HEK293 (cell line): ENCODE measurements around the gene VMO1.

Experiments
- CTCF ChIA-PET: fragments of 350-600 bp; formaldehyde crosslinking; extraction: SDS; loops from one replicate; lab custom pipeline; 2021; ENCODE audit warnings: antibody characterized with exemption; lab: Yijun Ruan, JAX
- POLR2A ChIA-PET: fragments of 300-600 bp; formaldehyde crosslinking; extraction: SDS; loops from one replicate; lab custom pipeline; 2020; ENCODE audit warnings: antibody characterized with exemption, inconsistent platforms; lab: Yijun Ruan, JAX
- H3K27ac ChIP-seq: fragments of 200-500 bp; sonication (Bioruptor generic); 2 replicates; pipeline ENCODE4 v1.5.1; 2014; ENCODE audit warnings: low read depth, low read length, control low read depth, inconsistent platforms; ENCODE audit errors: extremely low read depth
- H3K36me3 ChIP-seq, 2 experiments: fragments of 200-500 bp in 1 of 2; sonication (Bioruptor generic) in 1 of 2; 1 replicate in 1 of 2; 2 replicates in 1 of 2; pipeline ENCODE4 v1.5.1; 2014 to 2017; ENCODE audit warnings: inconsistent platforms in 2 of 2, low read length in 2 of 2; ENCODE audit not compliant: control insufficient read depth in 2 of 2, insufficient read depth in 1 of 2
- H3K4me1 ChIP-seq: fragments of 200-500 bp; sonication (Bioruptor generic); 2 replicates; pipeline ENCODE4 v1.5.1; 2014; ENCODE audit warnings: mild to moderate bottlenecking, low read length, inconsistent platforms; ENCODE audit not compliant: control insufficient read depth, insufficient read depth
- H3K4me3 ChIP-seq: 2 replicates; pipeline ENCODE4 v1.5.1; 2011; ENCODE audit warnings: low read depth, mild to moderate bottlenecking, control low read depth, low read length, moderate library complexity
- H3K9me3 ChIP-seq: fragments of 200-500 bp; sonication (Bioruptor generic); 2 replicates; pipeline ENCODE4 v1.5.1; 2014; ENCODE audit warnings: low read depth, low read length, inconsistent platforms; ENCODE audit not compliant: control insufficient read depth, insufficient read depth
- EGR2 ChIP-seq: fragments of 450-650 bp; formaldehyde crosslinking; IDR thresholded peaks from 2 replicates; pipeline ENCODE4 v1.5.1; 2016; ENCODE audit warnings: low read depth, missing biosample characterization, missing genetic modification characterization
- FEZF1 ChIP-seq: fragments of 450-650 bp; formaldehyde crosslinking; IDR thresholded peaks from 2 replicates; pipeline ENCODE4 v1.5.1; 2016; ENCODE audit warnings: missing biosample characterization, missing genetic modification characterization
- GLIS1 ChIP-seq: fragments of 450-650 bp; formaldehyde crosslinking; IDR thresholded peaks from 2 replicates; pipeline ENCODE4 v1.5.1; 2016; ENCODE audit warnings: missing biosample characterization, missing genetic modification characterization
- RBAK ChIP-seq: fragments of 450-650 bp; formaldehyde crosslinking; IDR thresholded peaks from 2 replicates; pipeline ENCODE4 v1.5.1; 2016; ENCODE audit warnings: missing biosample characterization, missing genetic modification characterization
- REPIN1 ChIP-seq: fragments of 450-650 bp; formaldehyde crosslinking; IDR thresholded peaks from 2 replicates; pipeline ENCODE4 v1.5.1; 2017; ENCODE audit warnings: missing biosample characterization, missing genetic modification characterization, low read depth
- ZBTB17 ChIP-seq: fragments of 450-650 bp; formaldehyde crosslinking; IDR thresholded peaks from 2 replicates; pipeline ENCODE4 v1.5.1; 2016; ENCODE audit warnings: missing biosample characterization, missing genetic modification characterization
- ZBTB44 ChIP-seq: fragments of 450-650 bp; IDR thresholded peaks from 2 replicates; pipeline ENCODE4 v1.5.1; 2018; ENCODE audit warnings: missing biosample characterization, mild to moderate bottlenecking, missing genetic modification characterization
- ZEB2 ChIP-seq: fragments of 450-650 bp; formaldehyde crosslinking; IDR thresholded peaks from 2 replicates; pipeline ENCODE4 v1.5.1; 2016; ENCODE audit warnings: missing biosample characterization, missing genetic modification characterization
- ZNF174 ChIP-seq: fragments of 450-650 bp; formaldehyde crosslinking; IDR thresholded peaks from 2 replicates; pipeline ENCODE4 v1.5.0; 2017; ENCODE audit warnings: missing biosample characterization, mild to moderate bottlenecking, missing genetic modification characterization
- ZNF221 ChIP-seq: fragments of 450-650 bp; formaldehyde crosslinking; IDR thresholded peaks from 2 replicates; pipeline ENCODE4 v1.5.1; 2017; ENCODE audit warnings: missing biosample characterization, missing genetic modification characterization, borderline replicate concordance
- ZNF24 ChIP-seq: fragments of 450-650 bp; formaldehyde crosslinking; IDR thresholded peaks from 2 replicates; pipeline ENCODE4 v1.5.1; 2016; ENCODE audit warnings: missing biosample characterization, missing genetic modification characterization
- ZNF302 ChIP-seq: fragments of 450-650 bp; formaldehyde crosslinking; IDR thresholded peaks from 2 replicates; pipeline ENCODE4 v1.5.1; 2016; ENCODE audit warnings: missing biosample characterization, missing genetic modification characterization, low read depth
- ZNF404 ChIP-seq: fragments of 450-650 bp; formaldehyde crosslinking; IDR thresholded peaks from 2 replicates; pipeline ENCODE4 v1.5.1; 2017; ENCODE audit warnings: missing biosample characterization, missing genetic modification characterization
- ZNF416 ChIP-seq: fragments of 450-650 bp; formaldehyde crosslinking; IDR thresholded peaks from 2 replicates; pipeline ENCODE4 v1.5.1; 2016; ENCODE audit warnings: missing biosample characterization, missing genetic modification characterization
- ZNF704 ChIP-seq: fragments of 450-650 bp; formaldehyde crosslinking; IDR thresholded peaks from 2 replicates; pipeline ENCODE4 v1.5.1; 2016; ENCODE audit warnings: missing biosample characterization, missing genetic modification characterization
- ZNF768 ChIP-seq: fragments of 450-650 bp; formaldehyde crosslinking; IDR thresholded peaks from 2 replicates; pipeline ENCODE4 v1.5.1; 2018; ENCODE audit warnings: missing biosample characterization, mild to moderate bottlenecking, missing genetic modification characterization
- ZNF776 ChIP-seq: fragments of 450-650 bp; formaldehyde crosslinking; IDR thresholded peaks from 2 replicates; pipeline ENCODE4 v1.5.0; 2017; ENCODE audit warnings: missing biosample characterization, missing genetic modification characterization, borderline replicate concordance
- TF ChIP-seq, protein P1 (sequence below): fragments of 450-650 bp; formaldehyde crosslinking; IDR thresholded peaks from 2 replicates; pipeline ENCODE4 v1.5.1; 2016; ENCODE audit warnings: missing biosample characterization, missing genetic modification characterization, low read depth
- TF ChIP-seq, protein P2 (sequence below): fragments of 450-650 bp; formaldehyde crosslinking; IDR thresholded peaks from 2 replicates; pipeline ENCODE4 v1.5.1; 2017; ENCODE audit warnings: missing biosample characterization, mild to moderate bottlenecking, missing genetic modification characterization, moderate library complexity

Gene VMO1

DNA sequence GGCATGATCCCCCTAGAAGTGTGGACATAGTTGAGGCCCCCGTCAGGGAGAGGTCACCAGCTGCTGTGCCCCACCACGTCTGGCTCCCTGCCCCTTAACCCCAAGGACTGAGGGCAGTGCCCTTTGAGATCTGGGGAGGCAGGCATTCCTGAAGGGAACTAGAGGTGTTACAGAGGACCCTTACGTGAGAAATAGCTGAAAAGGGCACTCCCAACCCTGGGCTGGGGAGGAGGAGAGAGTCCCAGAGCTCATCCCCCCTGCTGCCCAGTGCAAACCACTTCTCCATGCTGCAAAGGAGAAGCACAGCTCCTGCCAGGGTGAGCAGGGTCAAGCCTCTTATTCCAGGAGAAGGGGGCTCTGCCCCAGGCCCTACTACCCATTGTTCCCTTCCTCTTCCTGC, 36.7 kb upstream of the VMO1 start:
- Histone ChIP-seq H3K9me3 (no peaks in the 10 kb centered on the region), H3K36me3 (peaks cover 0 to 21% of the 10 kb centered on the region in 2 experiments; a peak in 2 of 3 replicates), H3K4me1 (no peaks in the 10 kb centered on the region), H3K4me3 (no peak overlapping the region), H3K27ac (no peak overlapping the region)
- CTCF ChIA-PET, result interaction anchor here (0.5 kb wide), 1 partner anchor 40 kb away, joined by 5 read pairs; no protein-coding TSS in a partner anchor
- POLR2A ChIA-PET, result no interaction called here
- TF ChIP-seq ZNF24 (tag by site-specific recombination) (no peak), FEZF1 (tag by site-specific recombination) (no peak), ZEB2 (tag by site-specific recombination) (no peak), RBAK (tag by site-specific recombination) (no peak), ZNF221 (tag by site-specific recombination) (no peak), REPIN1 (tag by site-specific recombination) (no peak), ZBTB17 (no peak), ZNF416 (tag by site-specific recombination) (no peak), ZNF302 (tag by site-specific recombination) (no peak)

DNA sequence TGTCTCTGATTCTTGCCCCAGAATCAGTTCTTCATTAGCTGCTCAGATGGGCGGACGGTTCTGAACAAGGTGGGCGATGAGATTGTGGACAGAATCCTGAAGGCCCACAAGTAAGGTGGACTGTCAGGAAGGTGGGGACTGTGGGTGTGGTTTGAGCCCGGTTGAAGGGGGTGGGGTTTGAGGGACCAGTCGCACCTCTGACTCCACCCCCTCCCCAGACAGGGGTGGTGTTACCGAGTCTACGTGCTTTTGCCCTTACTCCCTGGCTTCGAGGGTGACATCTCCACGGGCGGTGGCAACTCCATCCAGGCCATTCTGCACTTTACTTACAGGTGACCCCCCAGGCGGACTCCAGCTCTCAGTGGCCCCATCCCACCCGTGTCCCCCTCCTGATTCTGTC, 32.1 kb upstream of the VMO1 start:
- CTCF ChIA-PET, result interaction anchor here (1.1 kb wide), 1 partner anchor 63 kb away, joined by 3 read pairs; no protein-coding TSS in a partner anchor
- POLR2A ChIA-PET, result interaction anchor here (1.2 kb wide), 1 partner anchor 12 kb away, joined by 6 read pairs; the partner anchor contains the start of gene PLD2
- Histone ChIP-seq H3K4me1 (no peaks in the 10 kb centered on the region), H3K27ac (no peak overlapping the region), H3K4me3 (no peak overlapping the region), H3K9me3 (no peaks in the 10 kb centered on the region), H3K36me3 (peaks cover 0 to 49% of the 10 kb centered on the region in 2 experiments; a peak in 2 of 3 replicates)
- no peak for TF ChIP-seq GLIS1 (tag by site-specific recombination)
- TF ChIP-seq ZNF768 (tag by site-specific recombination), result no peak
- TF ChIP-seq ZNF404 (tag by site-specific recombination), result no peak
- no peak for TF ChIP-seq ZNF704 (tag by site-specific recombination)
- TF ChIP-seq ZNF776 (tag by site-specific recombination), result no peak
- TF ChIP-seq EGR2, result no peak
- TF ChIP-seq ZNF174 (tag by site-specific recombination), result no peak
- TF ChIP-seq ZBTB44, result no peak
- TF ChIP-seq, protein P1, sequence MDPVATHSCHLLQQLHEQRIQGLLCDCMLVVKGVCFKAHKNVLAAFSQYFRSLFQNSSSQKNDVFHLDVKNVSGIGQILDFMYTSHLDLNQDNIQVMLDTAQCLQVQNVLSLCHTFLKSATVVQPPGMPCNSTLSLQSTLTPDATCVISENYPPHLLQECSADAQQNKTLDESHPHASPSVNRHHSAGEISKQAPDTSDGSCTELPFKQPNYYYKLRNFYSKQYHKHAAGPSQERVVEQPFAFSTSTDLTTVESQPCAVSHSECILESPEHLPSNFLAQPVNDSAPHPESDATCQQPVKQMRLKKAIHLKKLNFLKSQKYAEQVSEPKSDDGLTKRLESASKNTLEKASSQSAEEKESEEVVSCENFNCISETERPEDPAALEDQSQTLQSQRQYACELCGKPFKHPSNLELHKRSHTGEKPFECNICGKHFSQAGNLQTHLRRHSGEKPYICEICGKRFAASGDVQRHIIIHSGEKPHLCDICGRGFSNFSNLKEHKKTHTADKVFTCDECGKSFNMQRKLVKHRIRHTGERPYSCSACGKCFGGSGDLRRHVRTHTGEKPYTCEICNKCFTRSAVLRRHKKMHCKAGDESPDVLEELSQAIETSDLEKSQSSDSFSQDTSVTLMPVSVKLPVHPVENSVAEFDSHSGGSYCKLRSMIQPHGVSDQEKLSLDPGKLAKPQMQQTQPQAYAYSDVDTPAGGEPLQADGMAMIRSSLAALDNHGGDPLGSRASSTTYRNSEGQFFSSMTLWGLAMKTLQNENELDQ (tag by site-specific recombination), result no peak
- TF ChIP-seq, protein P2, sequence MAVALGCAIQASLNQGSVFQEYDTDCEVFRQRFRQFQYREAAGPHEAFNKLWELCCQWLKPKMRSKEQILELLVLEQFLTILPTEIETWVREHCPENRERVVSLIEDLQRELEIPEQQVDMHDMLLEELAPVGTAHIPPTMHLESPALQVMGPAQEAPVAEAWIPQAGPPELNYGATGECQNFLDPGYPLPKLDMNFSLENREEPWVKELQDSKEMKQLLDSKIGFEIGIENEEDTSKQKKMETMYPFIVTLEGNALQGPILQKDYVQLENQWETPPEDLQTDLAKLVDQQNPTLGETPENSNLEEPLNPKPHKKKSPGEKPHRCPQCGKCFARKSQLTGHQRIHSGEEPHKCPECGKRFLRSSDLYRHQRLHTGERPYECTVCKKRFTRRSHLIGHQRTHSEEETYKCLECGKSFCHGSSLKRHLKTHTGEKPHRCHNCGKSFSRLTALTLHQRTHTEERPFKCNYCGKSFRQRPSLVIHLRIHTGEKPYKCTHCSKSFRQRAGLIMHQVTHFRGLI, result no peak
